ENCODE results near the gene ADAMTS2.

GRCh38 chr5:179219661-179220620, 125.3 kb downstream of the ADAMTS2 start:
- TF ChIP-seq CTCF (IDR thresholded peaks at IDR 0.05; ENCODE audit: extremely low read depth in 1 of 2, insufficient read depth in 1 of 2, low read depth in 1 of 2, low read length in 2 of 2) (no peak), POLR2A (IDR thresholded peaks at IDR 0.05; ENCODE audit: low read depth, low read length) (no peak), EZH2 (IDR thresholded peaks at IDR 0.05; ENCODE audit: borderline replicate concordance, low read depth, low read length, severe bottlenecking) (no peak), MYC (IDR thresholded peaks at IDR 0.05; ENCODE audit: low read depth, low read length) (no peak), JUN (IDR thresholded peaks at IDR 0.05; ENCODE audit: borderline replicate concordance, insufficient read depth, insufficient read length, low read depth) (no peak)
